ENCODE data around the gene F3. TPM values are rescaled to one million over a fixed set of nuclear protein-coding genes. Genes with fewer than 3 reads are reported as not detected.

The F3 gene
- total RNA-seq, 2 experiments from 2014 or later = not detected

DNA sequence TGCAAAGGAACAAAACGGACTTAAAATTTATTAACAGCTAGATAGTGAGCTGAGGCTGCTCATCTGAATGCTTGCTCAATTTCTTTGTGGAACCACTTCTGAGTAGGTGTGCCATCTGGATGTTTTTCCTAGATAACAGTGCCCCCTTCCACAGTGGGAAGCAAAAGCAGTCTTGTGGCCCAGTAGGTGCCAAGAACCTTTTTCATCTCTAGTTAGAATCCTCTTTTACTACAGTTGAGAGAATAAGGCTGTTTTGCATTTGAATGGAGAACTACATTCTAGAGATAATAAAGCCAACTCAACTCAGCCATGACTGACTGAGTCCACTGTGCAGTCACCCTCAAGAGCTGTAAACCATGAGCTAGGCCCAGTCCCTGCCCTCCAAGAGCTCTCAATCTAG is 13.3 kb downstream of the F3 start:
- ChIA-PET POLR2A (no interaction called here), CTCF (interaction anchor here (1.4 kb wide), 1 partner anchor 9 kb away, joined by 5 read pairs; no protein-coding TSS in a partner anchor)
- H3K4me3 Mint-ChIP-seq = no peak overlapping the region
- H3K36me3 Mint-ChIP-seq (ENCODE audit: low read depth) = no peaks in the 10 kb centered on the region
- ATAC-seq (no peak), DNase-seq (no peak)
- intact Hi-C loops (cut with micrococcal nuclease) = loop anchor here (10.0 kb wide), 1 partner anchor 277 kb away; no protein-coding TSS in a partner anchor
- TF ChIP-seq, protein P1, sequence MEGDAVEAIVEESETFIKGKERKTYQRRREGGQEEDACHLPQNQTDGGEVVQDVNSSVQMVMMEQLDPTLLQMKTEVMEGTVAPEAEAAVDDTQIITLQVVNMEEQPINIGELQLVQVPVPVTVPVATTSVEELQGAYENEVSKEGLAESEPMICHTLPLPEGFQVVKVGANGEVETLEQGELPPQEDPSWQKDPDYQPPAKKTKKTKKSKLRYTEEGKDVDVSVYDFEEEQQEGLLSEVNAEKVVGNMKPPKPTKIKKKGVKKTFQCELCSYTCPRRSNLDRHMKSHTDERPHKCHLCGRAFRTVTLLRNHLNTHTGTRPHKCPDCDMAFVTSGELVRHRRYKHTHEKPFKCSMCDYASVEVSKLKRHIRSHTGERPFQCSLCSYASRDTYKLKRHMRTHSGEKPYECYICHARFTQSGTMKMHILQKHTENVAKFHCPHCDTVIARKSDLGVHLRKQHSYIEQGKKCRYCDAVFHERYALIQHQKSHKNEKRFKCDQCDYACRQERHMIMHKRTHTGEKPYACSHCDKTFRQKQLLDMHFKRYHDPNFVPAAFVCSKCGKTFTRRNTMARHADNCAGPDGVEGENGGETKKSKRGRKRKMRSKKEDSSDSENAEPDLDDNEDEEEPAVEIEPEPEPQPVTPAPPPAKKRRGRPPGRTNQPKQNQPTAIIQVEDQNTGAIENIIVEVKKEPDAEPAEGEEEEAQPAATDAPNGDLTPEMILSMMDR (IDR thresholded peaks at IDR 0.05) = no peak
- no peak overlapping the region for H3K27ac Mint-ChIP-seq
- no peaks in the 10 kb centered on the region for H3K4me1 Mint-ChIP-seq (ENCODE audit: low read depth)
- H3K9me3 Mint-ChIP-seq = no peaks in the 10 kb centered on the region
- H3K27me3 Mint-ChIP-seq = no peaks in the 10 kb centered on the region

- TF ChIP-seq, protein P1 (IDR thresholded peaks at IDR 0.05) = no peak
- DNase-seq (no peak), ATAC-seq (no peak)
- intact Hi-C loops (cut with micrococcal nuclease) = loop anchor here (10.0 kb wide), 1 partner anchor 277 kb away; no protein-coding TSS in a partner anchor
- Mint-ChIP-seq H3K4me3 (no peak overlapping the region), H3K27me3 (no peaks in the 10 kb centered on the region), H3K4me1 (ENCODE audit: low read depth) (no peaks in the 10 kb centered on the region), H3K36me3 (ENCODE audit: low read depth) (no peaks in the 10 kb centered on the region), H3K9me3 (no peaks in the 10 kb centered on the region), H3K27ac (no peak overlapping the region)
- CTCF ChIA-PET = interaction anchor here (1.2 kb wide), 1 partner anchor 11 kb away, joined by 5 read pairs; no protein-coding TSS in a partner anchor
- POLR2A ChIA-PET = no interaction called here
Observed at GRCh38 chr1:94527447-94528031, 14.0 kb downstream of the F3 start.

DNA sequence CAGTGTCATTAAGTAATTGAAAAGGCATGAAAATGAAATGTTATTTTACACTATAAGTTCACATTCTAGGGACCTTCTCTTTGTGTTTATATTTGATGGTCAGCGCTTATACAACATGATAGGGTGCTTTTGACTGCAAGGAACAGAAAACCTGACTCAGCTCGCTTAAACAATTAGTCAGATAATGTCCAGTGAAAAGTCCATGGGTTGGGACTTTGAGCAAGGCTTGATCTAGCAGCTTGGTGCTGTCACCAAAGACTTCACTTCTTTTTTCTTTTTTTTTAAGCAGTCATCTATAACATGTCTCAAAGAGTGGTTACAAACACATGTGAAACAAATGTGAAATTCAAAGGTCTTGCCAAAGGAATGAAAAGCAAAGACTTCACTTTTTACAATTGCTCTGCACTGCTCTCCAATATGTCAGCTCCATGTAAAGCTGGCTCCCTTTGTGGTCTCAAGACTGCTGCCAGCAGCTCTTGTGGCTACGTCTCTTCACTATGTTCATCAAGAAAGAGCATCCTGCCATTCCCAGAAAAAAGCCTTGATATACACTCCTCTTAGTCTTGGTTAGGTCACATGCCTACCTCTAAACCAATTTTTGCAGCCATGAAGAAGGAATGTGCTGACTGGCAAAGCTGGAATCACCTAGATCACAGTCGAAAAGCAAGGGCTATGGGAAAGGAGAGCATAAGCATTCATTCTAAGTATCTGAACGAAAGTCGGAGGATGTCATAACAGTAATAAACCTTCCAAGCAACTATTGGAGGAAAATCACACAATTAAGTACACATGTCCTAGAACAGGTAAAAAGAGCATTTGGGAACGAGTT is 15.2 kb downstream of the F3 start:
- Mint-ChIP-seq H3K27ac (no peak overlapping the region), H3K4me3 (no peak overlapping the region), H3K36me3 (ENCODE audit: low read depth) (no peaks in the 10 kb centered on the region), H3K27me3 (no peaks in the 10 kb centered on the region), H3K4me1 (ENCODE audit: low read depth) (no peaks in the 10 kb centered on the region), H3K9me3 (no peaks in the 10 kb centered on the region)
- ATAC-seq (no peak), DNase-seq (no peak)
- intact Hi-C loops (cut with micrococcal nuclease) = loop anchor here (10.0 kb wide), 1 partner anchor 278 kb away; no protein-coding TSS in a partner anchor
- ChIA-PET POLR2A (interaction anchor here (1.1 kb wide), 1 partner anchor 9 kb away, joined by 3 read pairs; no protein-coding TSS in a partner anchor), CTCF (interaction anchor here (1.2 kb wide), 1 partner anchor 10 kb away, joined by 5 read pairs; no protein-coding TSS in a partner anchor)
- TF ChIP-seq, protein P1 (IDR thresholded peaks at IDR 0.05) = no peak

- Mint-ChIP-seq H3K4me3 (no peak overlapping the region), H3K36me3 (ENCODE audit: low read depth) (no peaks in the 10 kb centered on the region), H3K9me3 (no peaks in the 10 kb centered on the region), H3K27me3 (no peaks in the 10 kb centered on the region), H3K4me1 (ENCODE audit: low read depth) (no peaks in the 10 kb centered on the region), H3K27ac (no peak overlapping the region)
- ATAC-seq (no peak), DNase-seq (no peak)
- intact Hi-C loops (cut with micrococcal nuclease) = loop anchor here (10.0 kb wide), 1 partner anchor 280 kb away; no protein-coding TSS in a partner anchor
- CTCF ChIA-PET = no interaction called here
- TF ChIP-seq, protein P1 (IDR thresholded peaks at IDR 0.05) = no peak
- POLR2A ChIA-PET = no interaction called here
Observed at GRCh38 chr1:94524531-94524930, 17.0 kb downstream of the F3 start.

Data from activated CD8-positive, alpha-beta T cell treated with anti-CD3 and anti-CD28 coated beads for 36 hours (primary cell).